ENCODE results near the gene CHST12.

CHST12 gene

GRCh38 chr7:2357165-2357564 lies 46.2 kb upstream of the CHST12 start:
- no peak overlapping the region for H3K4me3 ChIP-seq (ENCODE audit: low read depth, low read length)
- TF ChIP-seq CTCF (IDR thresholded peaks at IDR 0.05; ENCODE audit: insufficient read depth, low read length, missing control alignments), result no peak
- ChIA-PET POLR2A (no interaction called here), CTCF (interaction anchor here (0.8 to 1.0 kb wide), 2 partner anchors 35 to 112 kb away, joined by 3 to 5 read pairs; no protein-coding TSS in a partner anchor)
- no peak for DNase-seq (ENCODE audit: low read depth, low spot score)

GRCh38 chr7:2357571-2357970 lies 45.8 kb upstream of the CHST12 start:
- TF ChIP-seq CTCF (IDR thresholded peaks at IDR 0.05; ENCODE audit: insufficient read depth, low read length, missing control alignments), result no peak
- ChIA-PET POLR2A (no interaction called here), CTCF (interaction anchor here (0.8 to 1.0 kb wide), 2 partner anchors 35 to 111 kb away, joined by 3 to 5 read pairs; no protein-coding TSS in a partner anchor)
- no peak overlapping the region for H3K4me3 ChIP-seq (ENCODE audit: low read depth, low read length)
- DNase-seq (ENCODE audit: low read depth, low spot score), result no peak

GRCh38 chr7:2358968-2359527 lies 44.4 kb upstream of the CHST12 start:
- ChIA-PET POLR2A (no interaction called here), CTCF (interaction anchor here (0.6 kb wide), 1 partner anchor 55 kb away, joined by 3 read pairs; no protein-coding TSS in a partner anchor)
- no peak for DNase-seq (ENCODE audit: low read depth, low spot score)
- no peak for TF ChIP-seq CTCF (IDR thresholded peaks at IDR 0.05; ENCODE audit: insufficient read depth, low read length, missing control alignments)
- no peak overlapping the region for H3K4me3 ChIP-seq (ENCODE audit: low read depth, low read length)

GRCh38 chr7:2359610-2360009 lies 43.8 kb upstream of the CHST12 start:
- ChIA-PET POLR2A (no interaction called here), CTCF (no interaction called here)
- no peak for DNase-seq (ENCODE audit: low read depth, low spot score)
- H3K4me3 ChIP-seq (ENCODE audit: low read depth, low read length), result no peak overlapping the region
- no peak for TF ChIP-seq CTCF (IDR thresholded peaks at IDR 0.05; ENCODE audit: insufficient read depth, low read length, missing control alignments)

- no peak for DNase-seq (ENCODE audit: low read depth, low spot score)
- ChIA-PET CTCF (interaction anchor here (1.2 kb wide), 1 partner anchor 92 kb away, joined by 3 read pairs; no protein-coding TSS in a partner anchor), POLR2A (no interaction called here)
- TF ChIP-seq CTCF (IDR thresholded peaks at IDR 0.05; ENCODE audit: insufficient read depth, low read length, missing control alignments), result no peak
- no peak overlapping the region for H3K4me3 ChIP-seq (ENCODE audit: low read depth, low read length)
Observed at GRCh38 chr7:2360796-2361195, 42.6 kb upstream of the CHST12 start.

GRCh38 chr7:2362385-2363088 lies 40.9 kb upstream of the CHST12 start:
- no peak for DNase-seq (ENCODE audit: low read depth, low spot score)
- ChIA-PET POLR2A (no interaction called here), CTCF (no interaction called here)
- no peak overlapping the region for H3K4me3 ChIP-seq (ENCODE audit: low read depth, low read length)
- TF ChIP-seq CTCF (IDR thresholded peaks at IDR 0.05; ENCODE audit: insufficient read depth, low read length, missing control alignments), result no peak

Measured in AG04449 (cell line).